HepG2 (cell line): ENCODE measurements around the gene KCNT1. TPM values are rescaled to one million over a fixed set of nuclear protein-coding genes. Genes with fewer than 3 reads are reported as not detected.

Experiments
- ATAC-seq: fragments of 200-7000 bp; cut with Tn5 transposase; 3 replicates; pipeline ENCODE4 v1.9.1; 2020; ENCODE audit warnings: mild to moderate bottlenecking, moderate library complexity
- BruUV-seq: library from RNA; stranded (reverse); fragments of 400-500 nt; replicated peaks from 2 replicates; lab custom pipeline; 2021; lab: Mats Ljungman, UMichigan
- CTCF ChIA-PET: fragments of 300-600 bp; formaldehyde crosslinking; extraction: SDS; loops from one replicate; lab custom pipeline; 2021; ENCODE audit warnings: low total read pairs, inconsistent platforms, low intra/inter-chr PET ratio; lab: Yijun Ruan, JAX
- POLR2A ChIA-PET: fragments of 350-600 bp; sonication (Branson Sonifier 250); formaldehyde crosslinking; loops from one replicate; lab custom pipeline; 2020; ENCODE audit warnings: antibody characterized with exemption, inconsistent platforms; lab: Yijun Ruan, JAX
- DNase-seq: peaks from one replicate; pipeline ENCODE4 v3.0.0-alpha.2; 2015; ENCODE audit warnings: low spot score
- FAIRE-seq: peaks from 3 replicates; lab custom pipeline; 2011; peaks lifted over from hg19 to GRCh38; lab: Jason Lieb, UNC
- H2AFZ ChIP-seq: one replicate; pipeline ENCODE4 v1.6.1; 2011; ENCODE audit warnings: low read length, inconsistent platforms
- H3K27ac ChIP-seq: fragments of 300-600 bp; 3 replicates; pipeline ENCODE4 v1.8.0; 2011; ENCODE audit warnings: mixed run types, mild to moderate bottlenecking, mixed read lengths, low read length, inconsistent platforms; ENCODE audit not compliant: insufficient read depth; ENCODE audit errors: extremely low read length
- H3K27me3 ChIP-seq, 2 experiments: fragments of 200-600 bp in 1 of 2; 2 replicates in 1 of 2; 3 replicates in 1 of 2; pipeline versions ENCODE4 v1.6.0 to v1.8.0; 2011; ENCODE audit warnings: low read length in 2 of 2, mild to moderate bottlenecking in 2 of 2, moderate library complexity in 2 of 2, inconsistent platforms in 1 of 2; ENCODE audit not compliant: insufficient read depth in 2 of 2, control insufficient read depth in 1 of 2
- H3K36me3 ChIP-seq, 2 experiments: fragments of 200-600 bp in 1 of 2; replicated peaks in 1 of 2; 2 replicates in 1 of 2; 3 replicates in 1 of 2; pipeline versions ENCODE4 v1.5.1 to v1.8.0; 2011; ENCODE audit warnings: low read length in 2 of 2, inconsistent platforms in 1 of 2; ENCODE audit not compliant: insufficient read depth in 2 of 2, control insufficient read depth in 1 of 2
- H3K4me1 ChIP-seq: 2 replicates; pipeline ENCODE4 v1.5.1; 2012; ENCODE audit warnings: low read length, inconsistent platforms; ENCODE audit not compliant: insufficient read depth
- H3K4me2 ChIP-seq: 2 replicates; pipeline ENCODE4 v1.6.0; 2011; ENCODE audit warnings: low read depth, low read length, inconsistent platforms
- H3K4me3 ChIP-seq, 3 experiments: fragments of 200-600 bp in 1 of 3; sonication (generic), shearing (Covaris generic) in 1 of 3; replicated peaks in 1 of 3; 2 replicates each; pipeline ENCODE4 v1.5.1; 2011 to 2016; ENCODE audit warnings: low read length in 3 of 3, inconsistent platforms in 2 of 3, low read depth in 2 of 3, mild to moderate bottlenecking in 2 of 3, control low read depth in 1 of 3, mixed read lengths in 1 of 3; ENCODE audit not compliant: insufficient read depth in 1 of 3
- H3K79me2 ChIP-seq: one replicate; pipeline ENCODE4 v1.6.1; 2011; ENCODE audit warnings: low read length, inconsistent platforms; ENCODE audit not compliant: insufficient read depth
- H3K9ac ChIP-seq: 2 replicates; pipeline ENCODE4 v1.6.0; 2011; ENCODE audit warnings: mild to moderate bottlenecking, low read depth, low read length, inconsistent platforms; ENCODE audit not compliant: insufficient read depth
- H3K9me3 ChIP-seq: 2 replicates; pipeline ENCODE4 v1.5.1; 2012; ENCODE audit warnings: mild to moderate bottlenecking, low read length
- H4K20me1 ChIP-seq: 2 replicates; pipeline ENCODE4 v1.6.0; 2011; ENCODE audit warnings: inconsistent platforms, mild to moderate bottlenecking, low read length, moderate library complexity; ENCODE audit not compliant: insufficient read depth
- FOXP1 ChIP-seq, 2 experiments: fragments of 450-650 bp in 1 of 2; IDR thresholded peaks; 2 replicates each; pipeline ENCODE4 v1.6.1; 2017 to 2018; ENCODE audit warnings: antibody characterized with exemption in 1 of 2
- HMGA1 ChIP-seq: sonication (generic); formaldehyde crosslinking; conservative IDR thresholded peaks from 2 replicates; pipeline ENCODE4 v1.4.0; 2020; ENCODE audit warnings: missing genetic modification reagents
- HOXA9 ChIP-seq: sonication (generic); formaldehyde crosslinking; IDR thresholded peaks from 2 replicates; pipeline ENCODE4 v1.8.1; 2022; ENCODE audit warnings: missing genetic modification reagents, mild to moderate bottlenecking, moderate library complexity, borderline replicate concordance
- KDM6A ChIP-seq: IDR thresholded peaks from 2 replicates; pipeline ENCODE4 v1.6.1; 2016; ENCODE audit warnings: low read depth
- KLF6 ChIP-seq: IDR thresholded peaks from 2 replicates; pipeline ENCODE4 v1.8.0; 2016; ENCODE audit warnings: missing biosample characterization, missing genetic modification reagents
- MAFG ChIP-seq: sonication (generic); formaldehyde crosslinking; IDR thresholded peaks from 2 replicates; pipeline ENCODE4 v1.5.1; 2020; ENCODE audit warnings: mild to moderate bottlenecking, missing genetic modification reagents
- NAIF1 ChIP-seq: sonication (generic); formaldehyde crosslinking; IDR thresholded peaks from 2 replicates; pipeline ENCODE4 v1.5.0; 2020; ENCODE audit warnings: mild to moderate bottlenecking, missing genetic modification reagents, borderline replicate concordance
- PLRG1 ChIP-seq: fragments of 450-650 bp; conservative IDR thresholded peaks from 2 replicates; pipeline ENCODE4 v1.6.1; 2016
- SCMH1 ChIP-seq: sonication (generic); formaldehyde crosslinking; IDR thresholded peaks from 2 replicates; pipeline ENCODE4 v1.9.0; 2021; ENCODE audit warnings: missing genetic modification reagents, mild to moderate bottlenecking, borderline replicate concordance
- SP4 ChIP-seq: sonication (generic); formaldehyde crosslinking; IDR thresholded peaks from 2 replicates; pipeline ENCODE4 v1.8.1; 2023; ENCODE audit warnings: mild to moderate bottlenecking, missing genetic modification reagents
- ZFP36 ChIP-seq: fragments of 150-350 bp; IDR thresholded peaks from 2 replicates; pipeline ENCODE4 v1.6.1; 2018; ENCODE audit warnings: borderline replicate concordance, low read length, low read depth; ENCODE audit not compliant: partially characterized antibody
- ZIK1 ChIP-seq: sonication (generic); formaldehyde crosslinking; IDR thresholded peaks from 2 replicates; pipeline ENCODE4 v1.5.0; 2020; ENCODE audit warnings: mild to moderate bottlenecking, low read depth, missing genetic modification reagents, borderline replicate concordance
- ZNF510 ChIP-seq: sonication (generic); formaldehyde crosslinking; IDR thresholded peaks from 2 replicates; pipeline ENCODE4 v1.4.0; 2020; ENCODE audit warnings: low read depth, mild to moderate bottlenecking, missing genetic modification reagents
- ZNF607 ChIP-seq: sonication (generic); formaldehyde crosslinking; IDR thresholded peaks from 2 replicates; pipeline ENCODE4 v1.5.1; 2020; ENCODE audit warnings: missing genetic modification reagents, mild to moderate bottlenecking, borderline replicate concordance
- WGBS: methylation state at CpG from one replicate; pipeline ENCODE4 v1.1.6; 2017; ENCODE audit warnings: low lambda C conversion rate; 5-methylcytosine and 5-hydroxymethylcytosine counted together
- in situ Hi-C: cut with HindIII; loops from 2 replicates; pipeline ENCODE4 v1.10.0; 2017; ENCODE audit warnings: low pct_unique_long_range_greater_than_20kb; ENCODE audit not compliant: extremely low pct_ligation_motif_present
- intact Hi-C: fragments of 100-400 bp; cut with micrococcal nuclease; formaldehyde crosslinking; loops from one replicate; pipeline ENCODE4 v1.10.0; 2022; ENCODE audit not compliant: unreplicated experiment
- polyA plus RNA-seq, 8 experiments: library from polyadenylated mRNA; depleted of rRNA in 3 of 8; stranded (reverse) in 7 of 8; unstranded in 1 of 8; fragments of >200 nt; fragmentation: Illumina TruSeq in 4 of 8; extraction: Trizol in 4 of 8; gene quantifications; 2 replicates each; pipeline versions ENCODE4 v1.2.1 to v1.2.3, GENCODE V29; 2011 to 2016; ENCODE audit warnings: low read depth in 4 of 8, missing spikeins in 1 of 8, mixed read lengths in 1 of 8; ENCODE audit not compliant: insufficient read depth in 1 of 8
- total RNA-seq, 5 experiments: library from RNA; depleted of rRNA; stranded (reverse); fragments of >200 nt; fragmentation: Illumina TruSeq; extraction: Trizol; gene quantifications; 2 replicates each; pipeline ENCODE4 v1.2.3, GENCODE V29; 2016; ENCODE audit warnings: low read depth in 1 of 5
- TF ChIP-seq, protein P1 (sequence below): sonication (generic); formaldehyde crosslinking; IDR thresholded peaks from 2 replicates; pipeline ENCODE4 v1.5.1; 2020; ENCODE audit warnings: missing genetic modification reagents, mild to moderate bottlenecking, borderline replicate concordance
- TF ChIP-seq, protein P2 (sequence below): IDR thresholded peaks from 2 replicates; pipeline ENCODE4 v1.6.1; 2016; ENCODE audit warnings: low read depth, borderline replicate concordance

Gene KCNT1
- total and polyA plus RNA-seq, 2 of the 13 experiments (the other 11 are each of a cell fraction or from before 2014, with no cell fraction given): not detected

DNA sequence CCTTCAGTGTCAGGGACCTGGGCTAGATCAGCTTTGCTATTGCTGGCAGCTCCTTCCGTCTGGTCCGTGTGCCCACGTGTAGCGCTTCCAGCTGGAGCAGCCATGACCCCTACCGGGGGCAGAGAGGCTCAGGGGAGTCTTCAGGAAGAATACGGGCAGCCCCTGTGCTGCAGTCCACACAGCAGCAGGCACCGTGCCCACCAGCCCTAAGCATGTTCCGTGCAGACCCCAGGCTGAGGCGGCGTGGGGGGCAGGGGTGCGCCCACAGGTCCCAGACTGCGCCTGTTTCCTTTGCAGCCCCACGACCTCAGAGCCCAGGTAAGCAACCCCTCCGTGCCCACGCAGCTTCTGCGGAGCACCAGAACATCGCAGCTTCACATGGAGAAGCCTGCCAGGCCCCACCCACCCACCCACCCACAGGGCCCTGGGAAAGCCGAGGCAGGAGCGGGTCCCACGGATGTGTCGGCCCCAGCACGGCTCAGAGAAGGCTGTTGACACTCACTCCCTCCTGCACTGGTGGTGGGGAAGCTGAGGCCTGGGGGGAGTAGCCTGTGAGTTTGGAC is 83.1 kb downstream of the KCNT1 start:
- no peaks in the 10 kb centered on the region for H3K79me2 ChIP-seq
- ChIA-PET CTCF (no interaction called here), POLR2A (no interaction called here)
- no peaks in the 10 kb centered on the region for H3K36me3 ChIP-seq
- no peak overlapping the region for H2AFZ ChIP-seq
- H4K20me1 ChIP-seq: no peaks in the 10 kb centered on the region
- no peak for ATAC-seq
- H3K9ac ChIP-seq: no peak overlapping the region
- no TSS peak for BruUV-seq
- in situ Hi-C loops: no loop called here
- no peaks in the 10 kb centered on the region for H3K9me3 ChIP-seq
- no peak overlapping the region for H3K27ac ChIP-seq
- TF ChIP-seq PLRG1 (no peak), SP4 (CRISPR knock-in tag) (no peak), KDM6A (CRISPR knock-in tag) (no peak), HMGA1 (no peak), MAFG (CRISPR knock-in tag) (no peak), FOXP1 (IDR thresholded peaks at IDR 0.05) (no peak), FOXP1 (CRISPR knock-in tag; IDR thresholded peaks at IDR 0.05) (no peak), NAIF1 (no peak), ZIK1 (CRISPR knock-in tag) (no peak), ZNF510 (no peak), HOXA9 (no peak), ZFP36 (no peak), KLF6 (CRISPR knock-in tag) (no peak), SCMH1 (CRISPR knock-in tag) (no peak), ZNF607 (CRISPR knock-in tag) (no peak)
- TF ChIP-seq, protein P1, sequence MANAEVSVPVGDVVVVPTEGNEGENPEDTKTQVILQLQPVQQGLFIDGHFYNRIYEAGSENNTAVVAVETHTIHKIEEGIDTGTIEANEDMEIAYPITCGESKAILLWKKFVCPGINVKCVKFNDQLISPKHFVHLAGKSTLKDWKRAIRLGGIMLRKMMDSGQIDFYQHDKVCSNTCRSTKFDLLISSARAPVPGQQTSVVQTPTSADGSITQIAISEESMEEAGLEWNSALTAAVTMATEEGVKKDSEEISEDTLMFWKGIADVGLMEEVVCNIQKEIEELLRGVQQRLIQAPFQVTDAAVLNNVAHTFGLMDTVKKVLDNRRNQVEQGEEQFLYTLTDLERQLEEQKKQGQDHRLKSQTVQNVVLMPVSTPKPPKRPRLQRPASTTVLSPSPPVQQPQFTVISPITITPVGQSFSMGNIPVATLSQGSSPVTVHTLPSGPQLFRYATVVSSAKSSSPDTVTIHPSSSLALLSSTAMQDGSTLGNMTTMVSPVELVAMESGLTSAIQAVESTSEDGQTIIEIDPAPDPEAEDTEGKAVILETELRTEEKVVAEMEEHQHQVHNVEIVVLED: no peak
- TF ChIP-seq, protein P2, sequence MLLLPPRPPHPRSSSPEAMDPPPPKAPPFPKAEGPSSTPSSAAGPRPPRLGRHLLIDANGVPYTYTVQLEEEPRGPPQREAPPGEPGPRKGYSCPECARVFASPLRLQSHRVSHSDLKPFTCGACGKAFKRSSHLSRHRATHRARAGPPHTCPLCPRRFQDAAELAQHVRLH: no peak
- FAIRE-seq: no peak
- 29% methylated on average over 5 of the region's 22 CpGs for WGBS
- DNase-seq: no peak
- no peak overlapping the region for H3K4me3 ChIP-seq
- peaks cover 16 to 88% of the 10 kb centered on the region in 2 experiments; a peak in 4 of 5 replicates for H3K27me3 ChIP-seq
- H3K4me2 ChIP-seq: no peak overlapping the region
- intact Hi-C loops: no loop called here
- no peaks in the 10 kb centered on the region for H3K4me1 ChIP-seq
